Left colon (tissue), 2 donors: Measurements from ENCODE around the gene EBPL. TPM values are rescaled to one million over a fixed set of nuclear protein-coding genes. Genes with fewer than 3 reads are reported as not detected.

Experiments used
- ATAC-seq: fragments of 200-7000 bp; cut with Tn5 transposase; one replicate; pipeline ENCODE4 v1.9.1; 2020; ENCODE audit warnings: mild to moderate bottlenecking, moderate library complexity
- DNase-seq, 2 donors: peaks; one replicate each; pipeline ENCODE4 v3.0.0-alpha.2; 2020
- intact Hi-C, 2 donors: fragments of 100-400 bp; cut with DNase I in 1 of 2; cut with micrococcal nuclease in 1 of 2; formaldehyde crosslinking; loops; one replicate each; pipeline versions ENCODE4 v1.11.2 to v1.14.0; 2022; cut with DNase I, micrococcal nuclease
- total RNA-seq, 2 donors: library from RNA; stranded (reverse); fragmentation: NEBNext Ultra II Directional; extraction: Animal tissue kit (Norgen Biotek cat#: 25700); gene quantifications; one replicate each; pipeline ENCODE4 v1.2.1, GENCODE V29; 2021
- donor health status: DM: no; HTN: no; CAD: no.
- donor health status: DM: yes; HTN: yes; CAD: no.

Gene EBPL
- total RNA-seq, 2 donors from 2014 or later, result 34.8 to 45.8 TPM

GRCh38 chr13:49645451-49645850, 45.8 kb downstream of the EBPL start:
- ATAC-seq (no peak), DNase-seq (no peak)
- intact Hi-C loops, result no loop called here

GRCh38 chr13:49643035-49643646, 48.1 kb downstream of the EBPL start:
- DNase-seq, result no peak

GRCh38 chr13:49641801-49642291, 49.4 kb downstream of the EBPL start:
- ATAC-seq (peak; percentile 37), DNase-seq (peak in 1 of 2 donors; percentile 50)
- intact Hi-C loops, result no loop called here

More at GRCh38 chr13:49643035-49643646, 48.1 kb downstream of the EBPL start:
- intact Hi-C loops, result no loop called here
- no peak for ATAC-seq

- DNase-seq (no peak), ATAC-seq (no peak)
- intact Hi-C loops, result no loop called here
These were observed 52.6 kb downstream of the EBPL start for GRCh38 chr13:49638744-49639072.

GRCh38 chr13:49638030-49638743, 53.1 kb downstream of the EBPL start:
- ATAC-seq (no peak), DNase-seq (no peak)
- intact Hi-C loops, result no loop called here

- intact Hi-C loops, result no loop called here
- ATAC-seq (no peak), DNase-seq (no peak)
These were observed 54.6 kb downstream of the EBPL start for GRCh38 chr13:49636705-49637104.

- ATAC-seq (no peak), DNase-seq (no peak)
- intact Hi-C loops, result no loop called here
These were observed 55.5 kb downstream of the EBPL start for GRCh38 chr13:49635599-49636433.

GRCh38 chr13:49633710-49634109, 57.6 kb downstream of the EBPL start:
- ATAC-seq (no peak), DNase-seq (no peak)
- intact Hi-C loops, result no loop called here

GRCh38 chr13:49632156-49632555, 59.1 kb downstream of the EBPL start:
- DNase-seq (no peak), ATAC-seq (no peak)
- intact Hi-C loops, result no loop called here

GRCh38 chr13:49630580-49630979, 60.7 kb downstream of the EBPL start:
- intact Hi-C loops, result no loop called here
- no peak for DNase-seq
- ATAC-seq, result no peak

GRCh38 chr13:49629947-49630346, 61.3 kb downstream of the EBPL start:
- DNase-seq (no peak), ATAC-seq (no peak)
- intact Hi-C loops, result no loop called here

GRCh38 chr13:49629196-49629938, 61.9 kb downstream of the EBPL start:
- DNase-seq (no peak), ATAC-seq (no peak)
- intact Hi-C loops, result no loop called here

GRCh38 chr13:49627831-49628652, 63.2 kb downstream of the EBPL start, which contains the start of gene ARL11:
Gene ARL11 (plus strand): TSS chr13:49628507. CDS start chr13:49630448, 1,941 bp downstream.
- ATAC-seq (peak; percentile 76), DNase-seq (peak; percentile 71 to 87)
- intact Hi-C loops, result no loop called here

GRCh38 chr13:49625392-49626079, 65.8 kb downstream of the EBPL start:
- intact Hi-C loops, result no loop called here
- DNase-seq (peak; percentile 74 to 81), ATAC-seq (peak; percentile 92)

- intact Hi-C loops, result no loop called here
- DNase-seq, result no peak
- ATAC-seq, result no peak
These were observed 67.1 kb downstream of the EBPL start for GRCh38 chr13:49624229-49624628.

- DNase-seq (no peak), ATAC-seq (no peak)
- intact Hi-C loops, result no loop called here
These were observed 68.9 kb downstream of the EBPL start for GRCh38 chr13:49622174-49622946.

- intact Hi-C loops, result no loop called here
- DNase-seq, result no peak
- no peak for ATAC-seq
These were observed 71.1 kb downstream of the EBPL start for GRCh38 chr13:49620170-49620621.
